AG04450 (cell line): ENCODE results near the gene MCU. TPM values are rescaled to one million over a fixed set of nuclear protein-coding genes. Genes with fewer than 3 reads are reported as not detected.
A peak's percentile ranks its signal among the peaks of the same experiment; 100 is the strongest.

Experiments used
- CTCF ChIA-PET: fragments of 300-600, 350-600 bp; formaldehyde crosslinking; extraction: SDS; loops from one replicate; lab custom pipeline; 2022; ENCODE audit warnings: antibody characterized with exemption, inconsistent platforms; lab: Charles Lee
- POLR2A ChIA-PET: fragments of 350-600 bp; formaldehyde crosslinking; extraction: SDS; loops from one replicate; lab custom pipeline; 2021; ENCODE audit warnings: antibody characterized with exemption, inconsistent platforms; lab: Yijun Ruan, JAX
- DNase-seq: peaks from one replicate; pipeline ENCODE4 v3.0.0-alpha.2; 2011; ENCODE audit warnings: low read depth, low spot score
- H3K27ac ChIP-seq: one replicate; pipeline ENCODE4 v1.5.1; 2012; ENCODE audit warnings: low read depth, low read length, control low read depth
- H3K27me3 ChIP-seq: one replicate; pipeline ENCODE4 v1.6.0; 2012; ENCODE audit warnings: low read length; ENCODE audit not compliant: control insufficient read depth, insufficient read depth
- H3K4me3 ChIP-seq: 2 replicates; pipeline ENCODE4 v1.5.1; 2011; ENCODE audit warnings: mild to moderate bottlenecking, low read depth, low read length, control low read depth
- H3K9me3 ChIP-seq: 2 replicates; pipeline ENCODE4 v1.5.1; 2012; ENCODE audit warnings: low read length; ENCODE audit not compliant: control insufficient read depth, insufficient read depth
- polyA plus RNA-seq: library from polyadenylated mRNA; depleted of rRNA; stranded (reverse); fragments of >200 nt; gene quantifications from 2 replicates; pipeline ENCODE4 v1.2.3, GENCODE V29; 2011
- TF ChIP-seq, protein P1 (sequence below): IDR thresholded peaks from 2 replicates; pipeline ENCODE4 v1.5.1; 2011; ENCODE audit warnings: low read depth, low read length, control low read depth, inconsistent platforms

MCU gene
- polyA plus RNA-seq, 1 experiment = 104 TPM

DNA sequence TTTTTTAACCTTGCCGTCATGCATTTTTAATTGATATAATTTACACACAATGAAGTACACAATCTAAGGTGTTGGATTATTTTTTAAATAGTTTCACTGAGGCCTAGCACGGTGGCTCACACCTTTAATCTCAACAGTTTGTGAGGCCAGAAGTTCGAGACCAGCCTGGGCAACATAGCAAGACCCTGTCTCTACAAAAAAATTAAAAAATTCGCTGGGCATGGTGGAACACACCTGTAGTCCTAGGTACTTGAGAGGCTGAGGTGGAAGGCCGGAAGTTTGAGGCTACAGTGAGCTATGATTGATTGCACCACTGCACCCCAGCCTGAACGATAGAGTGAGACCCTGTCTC, 108.8 kb downstream of the MCU start:
- DNase-seq = no peak
- ChIA-PET POLR2A (no interaction called here), CTCF (interaction anchor here (1.4 kb wide), 1 partner anchor 11 kb away, joined by 3 read pairs; no protein-coding TSS in a partner anchor)
- Histone ChIP-seq H3K9me3 (no peaks in the 10 kb centered on the region), H3K27me3 (no peaks in the 10 kb centered on the region), H3K4me3 (no peak overlapping the region), H3K27ac (no peak overlapping the region)
- TF ChIP-seq, protein P1, sequence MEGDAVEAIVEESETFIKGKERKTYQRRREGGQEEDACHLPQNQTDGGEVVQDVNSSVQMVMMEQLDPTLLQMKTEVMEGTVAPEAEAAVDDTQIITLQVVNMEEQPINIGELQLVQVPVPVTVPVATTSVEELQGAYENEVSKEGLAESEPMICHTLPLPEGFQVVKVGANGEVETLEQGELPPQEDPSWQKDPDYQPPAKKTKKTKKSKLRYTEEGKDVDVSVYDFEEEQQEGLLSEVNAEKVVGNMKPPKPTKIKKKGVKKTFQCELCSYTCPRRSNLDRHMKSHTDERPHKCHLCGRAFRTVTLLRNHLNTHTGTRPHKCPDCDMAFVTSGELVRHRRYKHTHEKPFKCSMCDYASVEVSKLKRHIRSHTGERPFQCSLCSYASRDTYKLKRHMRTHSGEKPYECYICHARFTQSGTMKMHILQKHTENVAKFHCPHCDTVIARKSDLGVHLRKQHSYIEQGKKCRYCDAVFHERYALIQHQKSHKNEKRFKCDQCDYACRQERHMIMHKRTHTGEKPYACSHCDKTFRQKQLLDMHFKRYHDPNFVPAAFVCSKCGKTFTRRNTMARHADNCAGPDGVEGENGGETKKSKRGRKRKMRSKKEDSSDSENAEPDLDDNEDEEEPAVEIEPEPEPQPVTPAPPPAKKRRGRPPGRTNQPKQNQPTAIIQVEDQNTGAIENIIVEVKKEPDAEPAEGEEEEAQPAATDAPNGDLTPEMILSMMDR = no peak

DNA sequence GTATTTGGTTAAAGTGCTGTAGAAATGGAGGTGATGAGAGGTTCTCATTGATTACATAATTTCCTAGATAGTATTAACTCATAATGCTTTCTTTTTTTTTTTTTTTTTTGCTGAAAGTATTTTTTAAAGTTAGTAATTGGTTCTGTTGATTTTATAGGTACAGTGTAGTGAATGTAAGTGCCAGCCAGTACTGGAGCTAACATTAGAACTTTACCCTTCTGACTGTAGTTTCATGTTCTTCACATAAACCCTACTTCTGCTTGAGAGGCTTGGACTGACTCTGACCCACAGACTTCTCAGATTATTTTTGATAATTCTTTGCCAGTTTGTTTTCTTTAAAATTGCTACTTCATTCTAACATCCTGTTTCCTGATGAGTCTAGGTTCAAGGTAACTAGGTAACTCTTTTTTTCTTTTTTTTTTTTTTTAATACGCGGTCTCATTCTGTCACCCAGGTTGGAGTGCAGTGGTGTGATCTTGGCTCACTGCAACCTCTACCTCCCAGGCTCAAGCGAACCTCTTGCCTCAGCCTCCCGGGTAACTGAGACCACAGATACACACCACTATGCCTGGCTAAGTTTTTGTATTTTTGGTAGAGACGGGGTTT, 109.4 kb downstream of the MCU start:
- CTCF ChIA-PET = interaction anchor here (1.1 to 1.5 kb wide), 3 partner anchors 10 to 437 kb away, joined by 3 to 7 read pairs (median 4); no protein-coding TSS in a partner anchor

DNA sequence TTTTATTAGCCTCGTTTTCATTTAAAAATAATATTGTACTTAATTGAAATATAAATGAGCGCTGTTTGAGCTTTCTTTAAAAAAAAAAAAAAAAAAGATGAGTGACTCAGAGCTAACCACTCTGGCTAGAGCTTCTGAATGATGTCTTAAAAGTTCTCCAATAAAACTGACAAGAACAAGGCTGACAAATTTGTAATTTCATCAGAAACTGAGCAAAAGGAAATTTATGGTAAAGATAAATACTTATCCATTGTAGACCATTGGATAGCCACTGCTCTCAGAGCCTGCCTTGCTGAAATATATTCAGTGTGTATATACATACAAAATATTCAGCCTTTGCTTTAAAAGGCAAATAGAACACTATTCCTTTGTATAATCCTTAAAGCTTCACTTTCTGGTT, 110.4 kb downstream of the MCU start:
- no peaks in the 10 kb centered on the region for H3K9me3 ChIP-seq
- POLR2A ChIA-PET = no interaction called here
- no peak overlapping the region; the same call in 1 of the 2 replicates for H3K4me3 ChIP-seq
- no peaks in the 10 kb centered on the region for H3K27me3 ChIP-seq
- no peak overlapping the region for H3K27ac ChIP-seq
- TF ChIP-seq, protein P1 = no peak
- CTCF ChIA-PET = interaction anchor here (0.6 to 1.5 kb wide), 4 partner anchors 9 to 438 kb away, joined by 3 to 7 read pairs (median 4); no protein-coding TSS in a partner anchor
- DNase-seq = no peak

More for the DNA sequence above, 109.4 kb downstream of the MCU start:
- TF ChIP-seq, protein P1 = no peak
- H3K4me3 ChIP-seq = no peak overlapping the region
- H3K27ac ChIP-seq = no peak overlapping the region
- DNase-seq = no peak
- no peaks in the 10 kb centered on the region for H3K9me3 ChIP-seq
- H3K27me3 ChIP-seq = no peaks in the 10 kb centered on the region
- POLR2A ChIA-PET = no interaction called here

DNA sequence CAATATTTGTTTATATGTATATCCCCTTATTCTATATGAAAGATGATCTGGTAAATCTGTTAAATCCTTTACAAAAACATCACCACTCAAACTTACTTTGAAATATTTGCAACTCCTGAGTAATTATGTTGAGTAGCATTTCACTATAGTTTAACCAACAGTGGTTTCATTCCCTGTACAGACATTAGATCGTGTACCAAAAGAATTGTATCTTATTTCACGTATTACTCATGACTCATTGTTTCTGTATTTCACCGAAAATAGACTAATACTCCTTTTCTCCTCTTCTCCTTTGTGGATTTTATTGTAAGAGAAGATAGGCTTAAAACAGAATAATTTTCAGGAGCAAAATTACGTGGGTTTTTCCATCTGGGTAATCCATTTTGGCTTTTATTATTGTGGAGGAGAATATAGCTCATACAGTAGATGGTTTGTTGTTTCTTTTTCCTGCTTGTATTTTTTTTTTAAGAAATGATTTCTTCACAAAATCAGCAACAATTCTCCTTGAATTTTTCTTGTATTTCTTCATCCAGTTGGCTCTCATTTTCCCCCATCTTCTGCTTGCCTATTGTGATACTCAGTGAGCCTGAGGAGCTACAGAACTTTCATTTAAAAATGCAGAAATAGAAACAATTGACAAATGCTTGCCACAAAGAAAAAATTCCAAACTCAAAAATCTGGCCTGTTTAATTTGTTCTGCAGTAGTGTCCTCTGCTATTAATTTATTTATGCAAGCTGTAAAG, 111.0 kb downstream of the MCU start:
- POLR2A ChIA-PET = no interaction called here

More for the DNA sequence above, 111.0 kb downstream of the MCU start:
- no peak for DNase-seq
- H3K9me3 ChIP-seq = no peaks in the 10 kb centered on the region
- H3K27me3 ChIP-seq = no peaks in the 10 kb centered on the region
- H3K4me3 ChIP-seq = peak overlapping the region; percentile 28
- H3K27ac ChIP-seq = no peak overlapping the region
- TF ChIP-seq, protein P1 = no peak
- CTCF ChIA-PET = interaction anchor here (0.7 to 1.5 kb wide), 2 partner anchors 31 kb away, joined by 3 to 7 read pairs; no protein-coding TSS in a partner anchor
